Measurements from ENCODE around the gene APPL2. TPM values are rescaled to one million over a fixed set of nuclear protein-coding genes. Genes with fewer than 3 reads are reported as not detected.

Gene APPL2
- total RNA-seq, 1 experiment from 2014 or later: 49.2 TPM

DNA sequence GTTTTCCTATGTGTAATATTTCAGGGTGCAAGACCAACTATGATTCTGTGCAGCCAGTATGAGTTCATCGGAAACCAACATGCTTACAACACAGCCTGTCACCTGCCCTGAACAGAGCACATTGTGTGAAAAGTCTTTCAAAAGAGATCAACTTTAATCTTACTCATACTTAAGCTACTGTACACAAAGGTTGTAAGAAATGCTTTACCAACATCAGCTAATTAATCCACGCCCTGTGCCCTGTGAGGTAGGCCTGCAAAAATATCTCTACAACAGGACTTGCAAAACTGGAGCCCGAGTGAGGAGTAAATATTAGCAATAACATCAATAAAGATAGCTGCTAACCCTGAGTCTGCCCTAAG lies 15.1 kb downstream of the APPL2 start:
- POLR2A ChIA-PET: interaction anchor here (1.9 kb wide), 1 partner anchor 15 kb away, joined by 9 read pairs; the partner anchor contains the start of gene APPL2
- no peaks in the 10 kb centered on the region for H3K27me3 Mint-ChIP-seq (ENCODE audit: insufficient read depth, unreplicated experiment)

DNA sequence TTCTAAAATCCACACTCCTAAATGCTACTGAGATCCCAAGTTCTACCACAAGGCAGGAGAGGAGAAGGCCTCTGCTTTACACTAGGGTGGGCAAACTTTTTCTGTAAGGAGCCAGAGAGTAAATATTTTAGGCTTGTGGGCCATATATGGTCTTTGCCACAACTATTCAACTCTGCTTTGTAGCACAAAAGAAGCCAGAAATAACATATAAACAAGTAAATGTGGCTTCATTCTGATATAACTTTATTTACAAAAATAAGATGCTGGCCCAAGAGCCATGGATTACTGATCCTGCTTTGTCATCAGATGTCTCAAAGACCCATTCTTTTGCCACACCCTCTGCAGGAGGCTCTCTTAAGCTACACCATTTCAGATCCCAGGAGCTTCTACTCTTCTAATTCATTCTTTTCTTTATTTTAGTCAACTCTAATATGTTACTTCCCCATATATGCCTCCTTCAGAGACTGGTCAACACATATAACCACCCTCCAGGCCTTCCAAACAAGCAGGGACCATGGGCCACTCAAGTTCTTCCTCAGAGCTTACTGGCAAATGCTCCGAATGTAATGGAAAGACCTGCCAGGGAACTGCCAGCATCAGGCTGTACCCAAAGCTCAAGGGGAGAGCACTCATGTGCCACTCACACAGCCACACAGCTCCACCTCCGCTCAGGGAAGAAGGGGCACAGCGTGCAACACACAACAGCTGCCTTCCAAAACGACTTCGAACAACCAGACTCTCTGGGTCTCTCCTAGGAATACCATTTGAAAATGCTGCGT lies 15.6 kb downstream of the APPL2 start:
- ChIA-PET CTCF (interaction anchor here (1.0 to 1.8 kb wide), 2 partner anchors 9 to 163 kb away, joined by 3 to 4 read pairs; no protein-coding TSS in a partner anchor), POLR2A (interaction anchor here (0.9 kb wide), 1 partner anchor 15 kb away, joined by 3 read pairs; the partner anchor contains the start of gene APPL2)
- BruUV-seq (replicated peaks): no TSS peak
- Mint-ChIP-seq H3K27ac (ENCODE audit: unreplicated experiment) (peak overlapping the region; percentile 58), H3K36me3 (ENCODE audit: insufficient read depth, unreplicated experiment) (peaks cover 33% of the 10 kb centered on the region), H3K9me3 (ENCODE audit: unreplicated experiment) (no peaks in the 10 kb centered on the region), H3K27me3 (ENCODE audit: insufficient read depth, unreplicated experiment) (no peaks in the 10 kb centered on the region), H3K4me1 (ENCODE audit: low read depth, unreplicated experiment) (peaks cover 33% of the 10 kb centered on the region), H3K4me3 (ENCODE audit: unreplicated experiment) (no peak overlapping the region)
- Histone ChIP-seq H3K9me3 (no peaks in the 10 kb centered on the region), H3K4me3 (ENCODE audit: low read depth, low read length) (no peak overlapping the region), H3K27me3 (replicated peaks; ENCODE audit: control insufficient read depth, insufficient read depth, low read length) (no peaks in the 10 kb centered on the region), H3K4me1 (peaks cover 23% of the 10 kb centered on the region), H3K36me3 (ENCODE audit: control insufficient read depth, insufficient read depth, low read length) (peaks cover 5% of the 10 kb centered on the region)
- intact Hi-C loops (cut with micrococcal nuclease; ENCODE audit: unreplicated experiment): loop anchor here (2.0 to 5.0 kb wide), 2 partner anchors 14 to 97 kb away; no protein-coding TSS in a partner anchor
- TF ChIP-seq, protein P1, sequence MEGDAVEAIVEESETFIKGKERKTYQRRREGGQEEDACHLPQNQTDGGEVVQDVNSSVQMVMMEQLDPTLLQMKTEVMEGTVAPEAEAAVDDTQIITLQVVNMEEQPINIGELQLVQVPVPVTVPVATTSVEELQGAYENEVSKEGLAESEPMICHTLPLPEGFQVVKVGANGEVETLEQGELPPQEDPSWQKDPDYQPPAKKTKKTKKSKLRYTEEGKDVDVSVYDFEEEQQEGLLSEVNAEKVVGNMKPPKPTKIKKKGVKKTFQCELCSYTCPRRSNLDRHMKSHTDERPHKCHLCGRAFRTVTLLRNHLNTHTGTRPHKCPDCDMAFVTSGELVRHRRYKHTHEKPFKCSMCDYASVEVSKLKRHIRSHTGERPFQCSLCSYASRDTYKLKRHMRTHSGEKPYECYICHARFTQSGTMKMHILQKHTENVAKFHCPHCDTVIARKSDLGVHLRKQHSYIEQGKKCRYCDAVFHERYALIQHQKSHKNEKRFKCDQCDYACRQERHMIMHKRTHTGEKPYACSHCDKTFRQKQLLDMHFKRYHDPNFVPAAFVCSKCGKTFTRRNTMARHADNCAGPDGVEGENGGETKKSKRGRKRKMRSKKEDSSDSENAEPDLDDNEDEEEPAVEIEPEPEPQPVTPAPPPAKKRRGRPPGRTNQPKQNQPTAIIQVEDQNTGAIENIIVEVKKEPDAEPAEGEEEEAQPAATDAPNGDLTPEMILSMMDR (IDR thresholded peaks at IDR 0.05; ENCODE audit: insufficient read depth in 1 of 2, low read depth in 1 of 2, low read length in 1 of 2, severe bottlenecking in 1 of 2, unreplicated experiment in 1 of 2): no peak
- DNase-seq: no peak

More for the DNA sequence above, 15.1 kb downstream of the APPL2 start:
- no TSS peak for BruUV-seq (replicated peaks)
- Histone ChIP-seq H3K4me1 (peaks cover 17% of the 10 kb centered on the region; the same call in 1 of the 2 replicates), H3K36me3 (ENCODE audit: control insufficient read depth, insufficient read depth, low read length) (peaks cover 5% of the 10 kb centered on the region), H3K27me3 (replicated peaks; ENCODE audit: control insufficient read depth, insufficient read depth, low read length) (no peaks in the 10 kb centered on the region), H3K9me3 (no peaks in the 10 kb centered on the region), H3K4me3 (ENCODE audit: low read depth, low read length) (no peak overlapping the region)
- intact Hi-C loops (cut with micrococcal nuclease; ENCODE audit: unreplicated experiment): loop anchor here (1.0 to 5.0 kb wide), 3 partner anchors 8 to 96 kb away; no protein-coding TSS in a partner anchor
- TF ChIP-seq, protein P1 (IDR thresholded peaks at IDR 0.05; ENCODE audit: insufficient read depth in 1 of 2, low read depth in 1 of 2, low read length in 1 of 2, severe bottlenecking in 1 of 2, unreplicated experiment in 1 of 2): no peak
- Mint-ChIP-seq H3K4me1 (ENCODE audit: low read depth, unreplicated experiment) (peaks cover 30% of the 10 kb centered on the region), H3K27ac (ENCODE audit: unreplicated experiment) (peak overlapping the region; percentile 58), H3K9me3 (ENCODE audit: unreplicated experiment) (no peaks in the 10 kb centered on the region), H3K36me3 (ENCODE audit: insufficient read depth, unreplicated experiment) (peaks cover 27% of the 10 kb centered on the region), H3K4me3 (ENCODE audit: unreplicated experiment) (no peak overlapping the region)
- CTCF ChIA-PET: interaction anchor here (1.0 to 1.8 kb wide), 2 partner anchors 9 to 163 kb away, joined by 3 to 4 read pairs; no protein-coding TSS in a partner anchor
- peak; percentile 58 to 64 for DNase-seq

DNA sequence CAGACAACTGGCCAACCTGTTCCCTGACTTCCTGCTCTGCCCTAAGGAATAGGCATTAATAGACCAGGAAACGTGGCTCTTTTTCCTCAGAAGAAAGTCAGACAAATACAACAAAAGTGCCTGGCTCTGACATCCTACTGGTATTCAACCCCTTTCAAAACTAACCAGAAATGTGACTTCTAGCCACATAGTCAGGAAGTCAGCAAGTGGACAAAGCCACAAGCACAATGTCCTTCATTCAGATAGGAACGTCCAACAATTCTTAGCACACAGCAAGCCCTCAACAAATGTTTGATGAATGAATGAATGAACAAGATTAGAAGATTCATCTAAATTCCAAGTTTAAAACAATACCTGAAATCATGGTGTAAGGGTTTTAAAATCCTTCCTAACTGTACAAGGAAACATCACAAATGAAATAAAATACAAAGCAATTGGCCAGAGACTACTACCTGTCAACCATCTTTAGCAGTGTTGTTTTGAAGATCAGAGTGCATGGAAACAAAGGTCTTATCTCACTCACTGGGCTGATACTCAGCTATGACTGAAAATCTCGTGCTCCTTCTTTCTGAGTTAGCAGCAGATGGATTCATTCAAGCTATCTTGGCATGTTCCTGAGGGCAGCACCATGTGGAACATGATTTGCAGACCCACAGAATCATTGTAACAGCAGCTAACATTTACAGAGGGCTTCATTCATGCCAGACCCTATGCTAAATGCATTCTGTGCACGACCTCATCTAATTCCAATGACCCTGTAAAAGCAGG lies 16.5 kb downstream of the APPL2 start:
- H3K27me3 ChIP-seq (replicated peaks; ENCODE audit: control insufficient read depth, insufficient read depth, low read length): no peaks in the 10 kb centered on the region
- BruUV-seq (replicated peaks): no TSS peak
- no peaks in the 10 kb centered on the region for H3K9me3 ChIP-seq
- Mint-ChIP-seq H3K36me3 (ENCODE audit: insufficient read depth, unreplicated experiment) (peaks cover 35% of the 10 kb centered on the region), H3K4me3 (ENCODE audit: unreplicated experiment) (no peak overlapping the region), H3K9me3 (ENCODE audit: unreplicated experiment) (no peaks in the 10 kb centered on the region), H3K4me1 (ENCODE audit: low read depth, unreplicated experiment) (peaks cover 36% of the 10 kb centered on the region), H3K27me3 (ENCODE audit: insufficient read depth, unreplicated experiment) (no peaks in the 10 kb centered on the region), H3K27ac (ENCODE audit: unreplicated experiment) (no peak overlapping the region)
- H3K36me3 ChIP-seq (ENCODE audit: control insufficient read depth, insufficient read depth, low read length): peaks cover 5% of the 10 kb centered on the region
- peaks cover 31% of the 10 kb centered on the region for H3K4me1 ChIP-seq
- TF ChIP-seq, protein P1 (IDR thresholded peaks at IDR 0.05; ENCODE audit: insufficient read depth in 1 of 2, low read depth in 1 of 2, low read length in 1 of 2, severe bottlenecking in 1 of 2, unreplicated experiment in 1 of 2): no peak
- intact Hi-C loops (cut with micrococcal nuclease; ENCODE audit: unreplicated experiment): loop anchor here (2.0 to 5.0 kb wide), 2 partner anchors 15 to 98 kb away; no protein-coding TSS in a partner anchor
- ChIA-PET CTCF (interaction anchor here (1.8 kb wide), 1 partner anchor 10 kb away, joined by 4 read pairs; no protein-coding TSS in a partner anchor), POLR2A (interaction anchor here (0.9 kb wide), 1 partner anchor 16 kb away, joined by 3 read pairs; the partner anchor contains the start of gene APPL2)
- H3K4me3 ChIP-seq (ENCODE audit: low read depth, low read length): no peak overlapping the region
- DNase-seq: no peak

All from Caco-2 (cell line).